Hematopoietic multipotent progenitor cell treated with erythropoietin and hydrocortisone succinate and interleukin-3 and kit ligand, for 4 days (in vitro differentiated cells): ENCODE measurements around the gene CCN5.
"Not testable (repeated sequence)": the region's sequence is repeated elsewhere in the genome, so short reads cannot be mapped to it uniquely, and the experiment has no call there.

Source experiments
- DNase-seq: peaks from one replicate; pipeline ENCODE4 v3.0.0-alpha.2; 2015

Gene CCN5

GRCh38 chr20:44695674-44696300 is 19.4 kb upstream of the CCN5 start:
- DNase-seq = no peak

GRCh38 chr20:44696315-44696714 is 18.9 kb upstream of the CCN5 start:
- peak; percentile 36 for DNase-seq

- DNase-seq = not testable (repeated sequence)
These were observed 18.1 kb upstream of the CCN5 start for GRCh38 chr20:44697041-44697440.

DNA sequence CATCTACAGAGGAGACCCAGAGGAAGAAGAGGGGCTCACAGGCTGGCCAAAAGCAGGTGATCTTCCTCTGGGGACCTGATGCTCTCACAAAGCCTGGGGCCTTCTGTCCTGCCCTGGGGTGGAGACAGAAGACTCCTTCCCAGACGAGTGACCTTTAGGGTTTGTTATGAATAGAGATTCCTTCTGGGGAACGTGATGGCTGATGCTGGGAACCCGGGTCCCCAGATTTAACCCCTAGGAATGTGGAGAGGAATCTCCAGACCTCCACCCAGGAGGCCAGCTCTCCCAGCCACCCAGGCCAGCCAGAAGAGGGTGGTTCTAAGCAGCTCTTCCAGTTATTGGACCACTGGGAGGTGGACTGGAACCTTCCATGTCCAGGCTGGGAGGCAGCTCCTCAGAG is 16.8 kb upstream of the CCN5 start:
- DNase-seq = no peak

GRCh38 chr20:44700306-44700705 is 14.9 kb upstream of the CCN5 start:
- DNase-seq = no peak

GRCh38 chr20:44701118-44701857 is 13.9 kb upstream of the CCN5 start:
- DNase-seq = no peak

- DNase-seq = no peak
These were observed 13.3 kb upstream of the CCN5 start for GRCh38 chr20:44701858-44702256.

DNA sequence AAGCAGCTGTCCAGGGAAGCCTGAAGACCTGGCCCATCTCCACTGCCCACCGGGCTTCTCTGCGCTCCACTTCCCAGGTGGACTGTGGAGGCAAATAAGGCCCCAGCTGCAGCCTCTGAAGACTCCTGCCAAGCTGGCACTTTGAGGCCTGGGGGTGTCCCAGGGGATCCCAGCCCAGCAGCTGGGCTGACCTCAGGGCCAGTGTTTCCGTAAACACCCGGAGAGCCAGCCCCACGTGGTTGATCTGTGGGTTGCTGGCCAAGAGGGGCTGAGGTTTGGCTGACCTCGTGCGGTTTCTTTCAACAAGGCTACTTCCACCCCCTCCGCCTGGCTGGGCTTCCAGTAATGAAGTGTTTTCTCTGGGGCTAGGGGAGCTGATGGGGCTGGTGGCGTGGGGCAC is 12.4 kb upstream of the CCN5 start:
- peak; percentile 59 for DNase-seq

DNA sequence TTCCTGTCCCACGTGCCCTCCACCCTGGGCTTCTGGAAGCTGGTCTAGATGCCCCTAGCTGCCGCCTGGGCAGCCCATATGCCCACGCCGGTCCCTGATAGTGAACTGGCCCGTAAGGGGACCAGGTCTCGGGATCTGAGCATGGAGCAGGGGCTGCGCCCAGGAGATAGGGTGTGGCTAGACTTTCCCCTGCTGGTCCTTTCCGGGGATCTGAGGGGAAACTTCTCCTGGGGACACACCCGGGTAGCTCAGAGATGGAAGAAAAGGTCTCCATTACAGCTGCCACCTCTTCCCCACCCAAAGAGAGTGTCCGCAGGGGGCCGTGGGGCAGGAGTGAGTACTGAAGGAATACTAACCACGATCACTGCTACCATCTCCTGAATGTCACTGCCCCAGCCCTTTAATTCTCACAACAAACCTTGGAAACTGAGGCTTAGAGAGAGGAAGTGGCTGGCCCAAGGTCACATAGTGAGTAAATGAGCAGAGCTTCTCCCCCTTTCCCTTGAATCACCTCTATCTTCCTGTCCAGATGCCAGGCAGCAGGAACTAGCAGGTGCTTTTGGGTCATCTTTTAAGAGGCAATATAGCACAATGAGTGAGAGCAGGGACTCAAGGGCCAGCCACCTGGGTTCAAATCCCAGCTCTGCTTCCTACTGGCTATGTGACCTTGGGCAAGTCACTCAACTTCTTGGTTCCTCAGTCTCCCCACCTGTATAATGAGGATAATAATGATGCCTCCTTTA is 11.8 kb upstream of the CCN5 start:
- DNase-seq = no peak

- no peak for DNase-seq
These were observed 11.1 kb upstream of the CCN5 start for GRCh38 chr20:44703956-44704488.

DNA sequence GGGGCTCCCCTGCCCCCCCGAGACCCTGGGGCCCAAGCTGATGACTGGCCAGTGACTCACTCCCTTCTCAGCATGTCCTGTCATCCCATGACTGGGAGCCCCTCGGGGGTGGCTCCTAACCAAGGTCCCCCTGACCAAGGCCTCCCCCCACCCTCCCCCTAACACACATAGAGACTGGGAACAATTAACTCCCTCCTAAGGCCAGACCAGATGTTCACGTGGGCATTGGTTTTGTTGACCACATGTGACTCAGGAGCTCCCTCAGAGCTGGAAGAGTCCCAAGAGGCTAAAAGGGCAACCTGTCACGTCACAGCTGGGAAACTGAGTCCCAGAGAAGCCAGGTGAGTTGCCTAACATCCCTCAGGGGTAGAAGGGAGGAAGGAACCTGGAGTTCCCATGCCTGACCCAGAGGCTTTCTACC is 10.6 kb upstream of the CCN5 start:
- DNase-seq = no peak

DNA sequence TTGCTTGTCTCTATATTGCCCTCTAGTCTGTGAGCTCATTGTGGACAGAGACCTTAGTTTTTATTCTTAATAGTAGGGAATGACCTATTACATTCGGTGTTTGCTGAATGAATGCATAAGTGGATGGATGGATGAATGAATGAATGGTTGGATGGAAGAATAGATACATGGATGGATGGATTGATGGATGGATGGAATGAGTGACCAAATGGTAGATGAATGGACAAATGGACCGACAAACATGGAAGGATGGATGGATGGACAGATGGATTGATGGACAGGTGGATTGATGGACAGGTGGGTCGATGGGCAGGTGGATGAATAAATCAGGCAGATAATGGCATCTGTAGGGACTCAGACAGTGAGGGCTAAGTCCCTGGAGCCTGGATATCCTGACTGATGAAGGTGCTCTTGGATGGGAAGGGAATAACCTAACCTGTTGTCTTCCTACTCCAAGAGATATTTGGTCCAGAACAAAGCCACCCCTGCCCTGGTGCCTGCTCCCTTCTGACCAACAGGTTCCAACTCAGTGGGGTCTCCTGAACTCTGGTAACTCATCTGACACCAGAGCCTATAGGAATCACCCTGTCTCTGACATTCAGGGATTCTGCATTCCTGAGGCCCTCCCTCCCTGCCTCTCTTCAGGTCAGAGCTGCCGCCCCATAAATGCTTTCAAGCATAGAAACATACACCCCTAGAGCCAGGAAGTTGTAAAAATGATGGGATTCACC is 9.6 kb upstream of the CCN5 start:
- DNase-seq = no peak

DNA sequence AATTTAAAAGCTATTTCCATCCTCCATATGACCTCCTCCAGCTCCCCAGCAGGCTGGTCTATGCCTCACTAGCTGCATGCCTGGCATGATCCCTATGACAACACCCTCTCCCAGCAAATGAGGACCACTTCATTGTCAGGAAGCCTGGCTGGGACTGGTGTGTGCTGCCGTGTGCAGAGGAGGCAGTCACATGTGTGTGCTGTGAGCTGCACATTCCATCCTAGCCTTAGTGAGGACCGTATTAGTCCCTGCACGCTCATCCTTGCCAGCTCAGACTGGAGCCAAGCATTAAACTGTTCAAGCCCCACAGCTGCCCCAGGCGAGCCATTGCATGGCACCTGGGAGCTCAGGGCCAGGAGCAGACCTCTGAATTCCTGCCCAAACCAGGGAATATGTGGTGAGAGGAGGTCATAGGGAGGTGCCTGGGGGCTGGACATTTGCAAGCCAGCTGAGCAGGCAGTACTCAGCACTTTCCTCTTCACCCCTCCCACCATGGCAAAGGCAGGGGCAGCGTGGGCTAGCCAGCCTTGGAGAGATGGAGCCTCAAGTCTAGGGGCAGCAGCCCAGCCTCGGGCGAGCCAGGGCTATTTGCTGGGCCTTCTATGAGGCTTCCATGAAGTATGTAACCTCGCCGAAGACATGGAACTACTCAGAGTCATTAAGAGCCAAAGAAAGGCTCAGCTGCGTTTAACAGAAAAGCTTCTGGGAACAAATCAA is 8.7 kb upstream of the CCN5 start:
- DNase-seq = no peak

DNA sequence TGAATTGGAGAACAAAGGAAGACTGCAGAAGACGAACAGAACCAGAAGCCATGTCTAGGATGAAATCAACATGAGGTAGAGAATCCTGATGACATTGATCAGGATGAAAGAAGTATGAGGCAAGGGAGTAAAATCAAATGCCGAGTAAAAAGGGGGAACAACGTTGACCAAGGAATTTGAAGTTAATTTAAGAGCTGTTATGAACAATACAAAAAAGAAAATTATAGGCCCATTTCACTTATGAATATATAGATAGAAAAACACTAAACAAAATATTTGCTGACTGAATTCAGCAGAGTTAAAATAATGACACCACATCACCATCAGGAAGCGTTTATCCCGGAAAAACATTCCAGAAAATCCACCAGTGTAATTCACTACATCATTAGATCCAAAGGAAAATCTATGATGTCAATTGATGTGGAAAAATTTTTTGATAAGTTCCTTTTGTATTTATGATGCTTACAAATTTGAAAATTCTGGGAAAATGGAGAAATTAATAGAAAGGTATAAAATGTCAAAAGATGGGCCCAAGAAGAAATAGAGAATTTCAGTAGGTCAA is 8.1 kb upstream of the CCN5 start:
- DNase-seq = no peak

GRCh38 chr20:44709380-44709779 is 5.8 kb upstream of the CCN5 start:
- DNase-seq = no peak

- DNase-seq = no peak
These were observed 5.4 kb upstream of the CCN5 start for GRCh38 chr20:44709797-44710196.

DNA sequence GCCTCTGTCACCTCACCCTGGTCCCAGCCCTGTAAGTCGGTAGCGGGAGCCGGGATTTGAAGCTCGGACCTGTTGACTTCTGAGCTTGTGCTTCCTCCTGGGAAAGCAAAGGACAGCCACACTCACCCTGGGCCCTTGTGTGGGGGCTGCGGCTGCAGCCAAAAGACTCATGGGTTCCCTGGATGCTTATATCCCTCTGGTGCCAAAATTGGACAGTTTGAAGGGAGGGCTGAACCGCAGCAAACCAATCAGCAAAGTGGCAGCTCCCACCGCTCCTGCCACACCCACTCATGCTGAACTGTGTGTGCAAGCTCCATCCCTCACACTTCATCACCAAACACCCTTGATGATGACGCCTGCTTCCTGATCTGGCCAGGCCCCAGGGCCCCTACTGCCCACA is 3.9 kb upstream of the CCN5 start:
- no peak for DNase-seq

GRCh38 chr20:44714102-44714700 is 968 bp upstream of the CCN5 start:
- no peak for DNase-seq

- DNase-seq = no peak
These were observed 535 bp downstream of the CCN5 start for GRCh38 chr20:44715499-44716308.

- no peak for DNase-seq
These were observed 1.3 kb downstream of the CCN5 start for GRCh38 chr20:44716309-44717106.
